Breast epithelium (tissue), 4 donors: Measurements from ENCODE around the gene IDUA. TPM values are rescaled to one million over a fixed set of nuclear protein-coding genes. Genes with fewer than 3 reads are reported as not detected.

ENCODE experiments used
- DNase-seq, 2 donors: peaks; one replicate each; pipeline ENCODE4 v3.0.0-alpha.2; 2019; ENCODE audit warnings: low spot score in 2 of 2
- H3K27ac ChIP-seq, 2 donors: fragments of 200-600 bp; sonication (generic) in 1 of 2; one replicate each; pipeline ENCODE4 v1.5.1; 2016 to 2019; ENCODE audit warnings: mild to moderate bottlenecking in 1 of 2
- H3K27me3 ChIP-seq, 2 donors: fragments of 200-600 bp; sonication (generic) in 1 of 2; one replicate each; pipeline versions ENCODE4 v1.5.1 to v1.6.0; 2017 to 2019; ENCODE audit warnings: control low read depth in 1 of 2, mild to moderate bottlenecking in 1 of 2
- H3K36me3 ChIP-seq: fragments of 200-600 bp; one replicate; pipeline ENCODE4 v1.5.1; 2019
- H3K4me1 ChIP-seq, 2 donors: fragments of 200-600 bp; sonication (generic); one replicate each; pipeline ENCODE4 v1.5.1; 2016 to 2019; ENCODE audit warnings: control low read depth in 1 of 2
- H3K4me3 ChIP-seq, 3 donors: fragments of 200-600 bp; sonication (generic); 1 replicate in 2 of 3; 2 replicates in 1 of 3; pipeline ENCODE4 v1.5.1; 2016 to 2019; ENCODE audit warnings: mild to moderate bottlenecking in 3 of 3, moderate library complexity in 2 of 3
- H3K9me3 ChIP-seq, 2 donors: fragments of 200-600 bp; sonication (generic) in 1 of 2; one replicate each; pipeline ENCODE4 v1.5.1; 2016 to 2019; ENCODE audit warnings: control low read depth in 1 of 2
- POLR2A ChIP-seq: fragments of 450-650 bp; IDR thresholded peaks from one replicate; pipeline ENCODE4 v1.6.1; 2016; ENCODE audit warnings: antibody characterized with exemption, mild to moderate bottlenecking, moderate library complexity
- POLR2AphosphoS5 ChIP-seq, 3 donors: sonication (generic); formaldehyde crosslinking; IDR thresholded peaks; one replicate each; pipeline ENCODE4 v1.6.1; 2017; ENCODE audit warnings: antibody characterized with exemption in 3 of 3
- intact Hi-C: fragments of 100-400 bp; cut with DNase I; formaldehyde crosslinking; loops from one replicate; pipeline ENCODE4 v1.15.1; 2023; ENCODE audit warnings: low total_unique reads
- total RNA-seq, 3 donors: library from RNA; depleted of rRNA; stranded (reverse); fragments of >200 nt; gene quantifications; one replicate each; pipeline ENCODE4 v1.1.0, GENCODE V29; 2016
- TF ChIP-seq, protein P1 (sequence below), 3 donors: fragments of 450-650 bp; IDR thresholded peaks; one replicate each; pipeline ENCODE4 v1.5.1; 2016 to 2017; ENCODE audit warnings: antibody characterized with exemption in 3 of 3, mild to moderate bottlenecking in 3 of 3, moderate library complexity in 3 of 3

Gene IDUA
- total RNA-seq, 3 donors from 2014 or later, result 16.3 to 32.8 (median 28.2) TPM

DNA sequence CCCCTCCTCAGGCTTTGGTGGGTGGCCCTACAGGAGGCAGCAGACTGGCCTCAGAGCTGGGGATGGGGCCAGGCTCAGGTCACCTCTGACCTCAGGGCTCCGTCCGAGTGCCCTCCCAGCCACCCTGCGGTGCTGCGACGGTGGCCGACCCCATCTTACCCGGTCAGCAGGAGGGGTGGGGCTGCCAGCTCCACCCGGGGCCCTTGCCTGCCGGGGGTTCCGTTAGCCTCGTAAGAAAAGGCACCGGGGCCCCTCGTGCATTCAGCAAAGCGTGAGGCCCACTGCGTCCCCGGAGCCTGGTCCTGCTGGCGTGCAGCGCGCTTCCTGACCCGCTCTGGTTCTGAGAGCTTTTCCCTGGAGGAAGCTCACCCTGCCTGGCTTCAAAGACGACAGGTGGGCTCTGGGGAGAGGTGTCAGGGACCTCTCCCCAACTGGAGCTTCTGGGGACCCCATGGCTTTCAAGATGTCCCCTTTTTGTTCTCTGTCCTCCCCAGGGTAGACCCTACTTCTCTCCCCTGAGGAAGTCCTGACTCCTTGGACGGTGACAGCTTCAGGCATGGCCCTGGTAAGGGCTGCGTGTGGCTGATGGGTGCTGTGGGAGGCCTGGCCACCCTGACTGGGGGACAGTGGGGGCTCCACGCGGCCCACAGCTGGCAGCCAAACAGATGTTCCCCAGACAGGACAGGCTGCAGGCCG, 40.5 kb downstream of the IDUA start:
- TF ChIP-seq, protein P1, sequence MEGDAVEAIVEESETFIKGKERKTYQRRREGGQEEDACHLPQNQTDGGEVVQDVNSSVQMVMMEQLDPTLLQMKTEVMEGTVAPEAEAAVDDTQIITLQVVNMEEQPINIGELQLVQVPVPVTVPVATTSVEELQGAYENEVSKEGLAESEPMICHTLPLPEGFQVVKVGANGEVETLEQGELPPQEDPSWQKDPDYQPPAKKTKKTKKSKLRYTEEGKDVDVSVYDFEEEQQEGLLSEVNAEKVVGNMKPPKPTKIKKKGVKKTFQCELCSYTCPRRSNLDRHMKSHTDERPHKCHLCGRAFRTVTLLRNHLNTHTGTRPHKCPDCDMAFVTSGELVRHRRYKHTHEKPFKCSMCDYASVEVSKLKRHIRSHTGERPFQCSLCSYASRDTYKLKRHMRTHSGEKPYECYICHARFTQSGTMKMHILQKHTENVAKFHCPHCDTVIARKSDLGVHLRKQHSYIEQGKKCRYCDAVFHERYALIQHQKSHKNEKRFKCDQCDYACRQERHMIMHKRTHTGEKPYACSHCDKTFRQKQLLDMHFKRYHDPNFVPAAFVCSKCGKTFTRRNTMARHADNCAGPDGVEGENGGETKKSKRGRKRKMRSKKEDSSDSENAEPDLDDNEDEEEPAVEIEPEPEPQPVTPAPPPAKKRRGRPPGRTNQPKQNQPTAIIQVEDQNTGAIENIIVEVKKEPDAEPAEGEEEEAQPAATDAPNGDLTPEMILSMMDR (IDR thresholded peaks at IDR 0.05), result no peak
- TF ChIP-seq POLR2AphosphoS5 (IDR thresholded peaks at IDR 0.05), result no peak
- TF ChIP-seq POLR2A, result no peak
- peaks cover 3 to 22% of the 10 kb centered on the region in 2 donors for H3K27me3 ChIP-seq

DNA sequence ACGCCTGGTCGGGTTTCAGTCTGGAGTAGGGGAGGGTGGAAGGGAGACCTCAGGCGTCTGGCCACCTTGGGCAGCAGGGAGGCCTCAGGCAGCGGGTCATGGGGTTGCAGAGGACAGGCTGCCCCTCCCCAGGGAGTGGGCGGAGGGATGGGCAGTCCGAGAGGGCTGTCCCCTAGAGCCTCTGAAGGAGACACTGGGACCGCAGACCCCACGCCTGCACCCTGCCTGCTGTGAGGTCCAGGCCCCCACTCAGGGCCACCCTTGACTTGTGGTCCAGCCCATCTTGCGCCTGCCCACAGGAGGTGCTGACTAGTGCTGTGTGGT, 41.0 kb downstream of the IDUA start:
- no peak overlapping the region for H3K4me3 ChIP-seq
- intact Hi-C loops, result no loop called here

More for the DNA sequence above, 40.5 kb downstream of the IDUA start:
- no peaks in the 10 kb centered on the region for H3K36me3 ChIP-seq
- no peak overlapping the region for H3K27ac ChIP-seq
- H3K9me3 ChIP-seq, result no peaks in the 10 kb centered on the region
- no peak overlapping the region for H3K4me3 ChIP-seq
- intact Hi-C loops, result no loop called here
- H3K4me1 ChIP-seq, result no peaks in the 10 kb centered on the region
- no peak for DNase-seq

DNA sequence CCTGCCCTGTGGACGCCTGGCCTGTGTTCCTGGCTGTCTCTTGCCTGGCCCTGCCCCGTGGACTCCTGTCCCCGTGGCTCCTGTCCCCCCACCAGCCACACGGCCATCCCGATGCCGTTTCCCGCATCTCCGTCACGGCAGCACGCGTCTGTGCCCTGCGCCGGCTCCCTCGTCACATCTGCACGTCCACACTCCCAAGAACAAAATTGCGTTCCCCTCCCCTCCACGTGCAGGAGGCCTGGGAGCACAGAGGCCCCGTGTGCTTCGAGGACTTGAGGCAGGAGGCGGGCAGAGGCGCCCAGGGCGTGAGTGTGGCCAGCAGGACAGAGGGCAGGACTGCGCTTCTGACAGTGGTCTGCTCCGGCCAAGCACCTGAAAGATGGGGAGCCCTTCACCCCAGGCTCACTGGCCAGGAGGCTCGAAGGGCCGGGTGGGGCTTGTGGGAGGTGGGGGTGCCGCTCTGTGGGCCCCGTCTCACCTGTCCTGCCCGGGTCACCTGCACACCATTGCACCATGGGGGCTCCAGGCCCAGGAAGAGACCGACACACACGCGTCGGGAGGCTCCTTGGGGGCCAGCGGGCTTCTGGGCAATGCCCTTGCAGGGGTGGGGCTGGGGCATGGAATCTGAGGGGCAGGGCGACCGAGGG, 41.9 kb downstream of the IDUA start:
- Histone ChIP-seq H3K4me1 (peaks cover 0 to 12% of the 10 kb centered on the region in 2 donors), H3K36me3 (no peaks in the 10 kb centered on the region), H3K27ac (no peak overlapping the region), H3K9me3 (no peaks in the 10 kb centered on the region), H3K27me3 (peaks cover 3 to 25% of the 10 kb centered on the region in 2 donors), H3K4me3 (no peak overlapping the region)
- TF ChIP-seq POLR2A, result no peak
- TF ChIP-seq POLR2AphosphoS5 (IDR thresholded peaks at IDR 0.05), result no peak
- TF ChIP-seq, protein P1 (IDR thresholded peaks at IDR 0.05), result no peak
- no peak for DNase-seq
- intact Hi-C loops, result no loop called here

More for the DNA sequence above, 41.0 kb downstream of the IDUA start:
- H3K36me3 ChIP-seq, result no peaks in the 10 kb centered on the region
- H3K27ac ChIP-seq, result no peak overlapping the region
- no peaks in the 10 kb centered on the region for H3K9me3 ChIP-seq
- DNase-seq, result no peak
- peaks cover 3 to 25% of the 10 kb centered on the region in 2 donors for H3K27me3 ChIP-seq
- peaks cover 0 to 4% of the 10 kb centered on the region in 2 donors for H3K4me1 ChIP-seq
- TF ChIP-seq, protein P1 (IDR thresholded peaks at IDR 0.05), result no peak
- TF ChIP-seq POLR2AphosphoS5 (IDR thresholded peaks at IDR 0.05), result no peak
- no peak for TF ChIP-seq POLR2A

DNA sequence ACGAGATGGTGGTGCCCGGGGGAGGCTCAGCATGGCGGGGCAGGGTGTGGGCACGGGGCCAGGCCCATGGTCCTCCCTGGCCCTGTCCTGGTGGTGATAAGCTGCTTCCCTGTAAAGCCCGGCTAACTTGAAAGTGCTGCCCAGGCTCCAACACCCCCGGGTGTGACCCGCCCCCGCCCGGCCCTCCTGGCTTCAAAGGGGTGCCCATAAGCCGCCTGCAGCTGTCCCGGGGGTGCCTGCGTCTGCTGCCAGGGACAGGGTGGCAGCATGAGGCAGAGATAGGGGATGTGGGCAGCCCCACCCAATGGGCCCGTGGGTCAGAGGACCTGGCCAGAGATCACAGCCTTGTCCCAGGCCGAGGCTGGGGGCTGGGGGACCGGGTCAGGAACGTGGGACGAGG, 42.7 kb downstream of the IDUA start:
- DNase-seq, result no peak
- TF ChIP-seq POLR2A, result no peak
- TF ChIP-seq POLR2AphosphoS5 (IDR thresholded peaks at IDR 0.05), result no peak
- TF ChIP-seq, protein P1 (IDR thresholded peaks at IDR 0.05), result no peak
- Histone ChIP-seq H3K9me3 (no peaks in the 10 kb centered on the region), H3K4me1 (peaks cover 0 to 12% of the 10 kb centered on the region in 2 donors), H3K4me3 (no peak overlapping the region), H3K27ac (no peak overlapping the region), H3K36me3 (no peaks in the 10 kb centered on the region), H3K27me3 (peaks cover 3 to 25% of the 10 kb centered on the region in 2 donors)
- intact Hi-C loops, result no loop called here

DNA sequence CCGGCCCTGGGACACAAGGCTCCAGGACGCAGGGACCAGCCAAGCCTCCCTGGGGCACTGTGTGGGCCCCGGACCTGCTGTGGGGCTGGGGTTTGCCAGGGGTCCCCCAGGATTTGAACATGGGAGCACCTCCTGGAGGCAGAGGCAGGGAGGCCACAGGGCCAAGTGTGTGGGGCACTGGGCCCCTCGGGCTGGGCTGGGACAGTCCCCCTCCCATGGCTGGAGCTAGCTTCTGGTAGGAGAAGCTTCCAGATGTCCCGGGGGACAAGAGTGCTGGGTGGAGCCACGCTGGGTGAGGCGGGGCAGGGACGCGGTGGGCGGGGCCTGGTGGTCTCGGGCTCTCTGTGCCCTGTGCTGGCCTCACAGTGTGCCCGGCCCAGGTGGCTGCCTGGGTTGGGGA, 43.2 kb downstream of the IDUA start:
- H3K36me3 ChIP-seq, result no peaks in the 10 kb centered on the region
- intact Hi-C loops, result no loop called here

More for the DNA sequence above, 43.2 kb downstream of the IDUA start:
- Histone ChIP-seq H3K9me3 (no peaks in the 10 kb centered on the region), H3K4me1 (peaks cover 0 to 13% of the 10 kb centered on the region in 2 donors), H3K4me3 (no peak overlapping the region), H3K27me3 (peaks cover 3 to 25% of the 10 kb centered on the region in 2 donors), H3K27ac (no peak overlapping the region)
- no peak for DNase-seq
- no peak for TF ChIP-seq POLR2AphosphoS5 (IDR thresholded peaks at IDR 0.05)
- TF ChIP-seq POLR2A, result no peak
- TF ChIP-seq, protein P1 (IDR thresholded peaks at IDR 0.05), result no peak
